ENCODE results near the gene ADCY10.

GRCh38 chr1:167795810-167796740 lies 117.9 kb downstream of the ADCY10 start:
- TF ChIP-seq CTCF (IDR thresholded peaks at IDR 0.05; ENCODE audit: insufficient read depth, low read depth, low read length) (no peak), EZH2 (IDR thresholded peaks at IDR 0.05; ENCODE audit: insufficient read depth, low read length) (no peak)
